AG09319 (cell line): ENCODE data around the gene CLASP1.
"Not testable (repeated sequence)": the region's sequence is repeated elsewhere in the genome, so short reads cannot be mapped to it uniquely, and the experiment has no call there.

Source experiments
- DNase-seq: peaks from one replicate; pipeline ENCODE4 v3.0.0-alpha.2; 2010; ENCODE audit warnings: low read depth; ENCODE audit errors: extremely low read depth
- CTCF ChIP-seq: IDR thresholded peaks from 2 replicates; pipeline ENCODE4 v1.5.1; 2011; ENCODE audit warnings: low read depth, mild to moderate bottlenecking, inconsistent platforms, low read length, moderate library complexity

CLASP1 gene

GRCh38 chr2:121309323-121309722 is 339.9 kb downstream of the CLASP1 start:
- TF ChIP-seq CTCF: no peak
- DNase-seq: no peak

GRCh38 chr2:121307048-121307447 is 342.2 kb downstream of the CLASP1 start:
- no peak for TF ChIP-seq CTCF
- DNase-seq: no peak

- TF ChIP-seq CTCF: no peak
These were observed 344.3 kb downstream of the CLASP1 start for GRCh38 chr2:121304941-121305340.

GRCh38 chr2:121303531-121304263 is 345.6 kb downstream of the CLASP1 start:
- DNase-seq: no peak
- no peak for TF ChIP-seq CTCF

More at GRCh38 chr2:121304941-121305340, 344.3 kb downstream of the CLASP1 start:
- DNase-seq: no peak

GRCh38 chr2:121301190-121301589 is 348.1 kb downstream of the CLASP1 start:
- not testable (repeated sequence) for DNase-seq

- no peak for TF ChIP-seq CTCF
- DNase-seq: no peak
These were observed 350.8 kb downstream of the CLASP1 start for GRCh38 chr2:121298476-121298875.

- not testable (repeated sequence) for DNase-seq
These were observed 351.4 kb downstream of the CLASP1 start for GRCh38 chr2:121297866-121298265.

- no peak for DNase-seq
- TF ChIP-seq CTCF: peak; percentile 58
These were observed 351.9 kb downstream of the CLASP1 start for GRCh38 chr2:121297217-121297830.
